NCI-H2227 treated with DMSO at 0.1 percent for 48 hours (cell line): ENCODE results near the gene ICE1.
"Not testable (repeated sequence)": the region's sequence is repeated elsewhere in the genome, so short reads cannot be mapped to it uniquely, and the experiment has no call there.

ENCODE experiments used
- DNase-seq: peaks from one replicate; lab custom pipeline; 2025; lab: John Stamatoyannopoulos, UW

The ICE1 gene

GRCh38 chr5:5398071-5398470, 24.4 kb upstream of the ICE1 start:
- no peak for DNase-seq

- no peak for DNase-seq
Measured at GRCh38 chr5:5401095-5401494, 21.4 kb upstream of the ICE1 start.

DNA sequence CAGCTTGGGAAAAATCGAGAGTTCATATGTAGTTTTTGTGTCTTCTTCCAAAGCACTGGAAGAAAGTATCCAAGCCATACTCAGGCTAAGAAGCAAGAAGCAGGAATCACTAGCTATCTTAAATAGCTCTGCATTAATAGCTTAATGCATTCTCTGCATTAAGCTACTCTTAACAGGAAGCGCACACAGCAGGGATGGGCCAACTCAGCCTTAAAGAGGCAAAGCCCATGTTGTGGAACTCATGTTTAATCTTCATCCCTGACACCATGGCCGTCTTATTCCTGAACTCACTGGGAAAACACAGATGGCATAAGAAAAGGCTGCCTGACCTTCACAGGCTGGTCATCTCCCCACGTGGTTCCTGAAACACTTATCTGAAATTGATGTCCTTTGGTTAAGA, 18.7 kb upstream of the ICE1 start:
- no peak for DNase-seq

GRCh38 chr5:5404381-5404780, 18.1 kb upstream of the ICE1 start:
- DNase-seq = no peak

DNA sequence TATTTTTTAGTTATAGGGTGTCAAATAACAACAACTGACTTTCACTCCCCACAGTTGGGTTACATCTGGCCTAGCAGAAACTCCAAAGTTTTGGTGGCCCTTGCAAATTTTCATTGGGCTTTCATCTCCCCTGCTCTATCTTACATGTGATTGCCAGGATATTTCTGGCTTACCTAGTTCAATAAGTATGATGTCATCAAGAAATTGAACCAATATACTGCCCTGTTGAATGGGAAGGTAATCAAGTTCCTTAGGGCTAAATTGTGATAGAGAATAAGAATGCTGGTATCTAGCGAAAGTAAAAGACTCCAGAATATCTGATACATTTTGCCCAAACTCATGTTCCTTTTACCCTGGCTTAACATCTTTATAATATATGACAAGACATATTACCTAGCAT, 17.0 kb upstream of the ICE1 start:
- no peak for DNase-seq

DNA sequence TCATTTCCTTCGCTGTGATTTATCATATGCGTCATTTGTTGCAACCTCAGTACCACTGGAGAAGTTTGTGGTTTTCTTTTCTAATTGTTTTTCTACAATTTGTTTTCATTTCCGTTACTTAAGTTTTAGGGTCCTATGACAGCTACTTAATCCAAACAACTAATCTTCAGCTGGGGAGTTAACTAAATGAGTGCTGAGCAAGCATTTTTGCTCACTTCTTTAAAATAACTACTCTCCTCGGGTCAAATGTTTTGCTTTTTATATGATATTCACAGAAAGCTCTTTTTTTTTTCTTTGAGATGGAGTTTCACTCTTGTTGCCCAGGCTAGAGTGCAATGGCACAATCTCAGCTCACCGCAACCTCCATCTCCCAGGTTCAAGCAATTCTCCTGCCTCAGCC, 14.6 kb upstream of the ICE1 start:
- no peak for DNase-seq

DNA sequence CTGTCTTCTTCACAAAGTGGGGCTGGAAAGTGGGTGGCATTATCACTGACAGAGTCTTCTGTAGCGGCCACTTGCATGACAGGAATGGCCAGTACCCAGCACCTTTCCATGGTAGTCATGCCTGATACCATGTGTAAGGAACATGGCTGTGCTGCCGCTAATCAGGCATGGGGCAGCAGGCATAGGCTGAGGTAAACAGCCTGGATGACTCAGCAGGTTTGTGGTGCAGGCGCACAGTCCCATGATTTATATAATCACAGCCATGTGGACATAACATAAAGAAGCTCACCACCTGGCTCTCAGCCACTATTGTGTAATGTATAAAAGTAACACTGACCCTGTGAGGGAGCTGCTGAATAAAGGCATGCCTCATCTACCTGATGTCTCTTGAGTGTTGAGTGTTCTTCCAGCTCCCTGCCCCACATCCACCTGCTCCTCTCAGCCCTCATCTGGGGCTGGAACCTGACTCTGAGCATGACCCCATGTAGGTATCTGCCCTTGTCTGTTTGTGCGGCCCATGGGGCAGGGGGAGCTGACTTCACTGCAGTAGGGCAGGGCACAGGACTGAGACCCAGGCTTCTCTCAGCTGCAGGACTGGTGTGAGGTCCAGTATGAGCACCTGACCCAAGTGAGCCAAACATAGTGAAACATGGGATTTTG, 13.2 kb upstream of the ICE1 start:
- no peak for DNase-seq

DNA sequence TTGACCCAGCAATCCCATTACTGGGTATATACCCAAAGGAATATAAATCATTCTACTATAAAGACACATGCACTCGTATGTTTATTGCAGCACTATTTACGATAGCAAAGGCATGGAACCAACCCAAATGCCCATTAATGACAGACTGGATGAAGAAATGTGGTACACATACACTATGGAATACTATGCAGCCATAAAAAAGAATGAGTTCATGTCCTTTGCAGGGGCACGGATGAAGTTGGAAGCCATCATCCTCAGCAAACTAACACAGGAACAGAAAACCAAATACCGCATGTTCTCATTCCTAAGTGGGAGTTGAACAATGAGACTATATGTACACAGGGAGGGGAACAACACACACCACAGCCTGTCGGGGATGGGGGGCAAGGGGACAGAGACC, 8.6 kb upstream of the ICE1 start:
- not testable (repeated sequence) for DNase-seq

- DNase-seq = no peak
Measured at GRCh38 chr5:5414999-5415398, 7.5 kb upstream of the ICE1 start.

GRCh38 chr5:5416733-5417132, 5.7 kb upstream of the ICE1 start:
- DNase-seq = no peak

DNA sequence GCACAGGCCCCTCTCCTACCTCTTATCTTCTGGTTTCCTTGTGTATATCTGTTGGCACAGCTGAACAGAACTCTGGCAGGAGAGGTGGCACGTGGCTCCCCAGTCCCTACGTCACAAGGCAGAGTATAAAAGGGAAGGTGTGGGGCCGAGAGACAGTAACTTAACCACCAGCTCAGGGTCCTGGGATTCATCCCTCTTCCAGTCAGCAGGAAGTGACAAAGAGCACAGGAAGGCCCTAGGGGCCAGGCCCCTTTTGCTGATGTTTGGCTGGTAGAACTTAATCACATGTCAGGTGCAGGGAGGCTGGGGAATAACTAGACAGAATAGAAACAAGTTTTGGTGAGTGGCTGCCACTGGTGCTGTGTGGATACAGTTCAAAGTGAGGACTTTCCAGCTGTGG, 4.5 kb upstream of the ICE1 start:
- no peak for DNase-seq

DNA sequence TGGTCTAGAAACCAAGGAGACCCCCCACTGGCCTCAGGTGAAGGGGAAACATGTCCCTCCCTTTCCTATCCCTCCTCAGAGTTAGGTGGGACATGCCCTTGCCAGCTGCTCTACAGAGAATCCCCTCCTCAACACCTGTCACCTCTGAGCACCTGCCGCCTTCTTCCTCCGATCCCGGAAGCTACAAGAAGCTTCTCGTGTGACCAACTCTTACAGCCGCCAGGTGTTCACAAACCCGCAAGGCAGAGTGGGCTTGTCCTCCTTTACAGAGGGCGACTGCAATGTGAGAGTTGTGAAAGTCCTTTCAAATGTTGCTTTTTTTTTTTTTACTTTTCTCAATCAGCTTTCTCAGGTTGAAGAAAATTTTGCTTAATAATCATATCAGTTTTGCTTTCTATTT, 3.7 kb upstream of the ICE1 start:
- no peak for DNase-seq

DNA sequence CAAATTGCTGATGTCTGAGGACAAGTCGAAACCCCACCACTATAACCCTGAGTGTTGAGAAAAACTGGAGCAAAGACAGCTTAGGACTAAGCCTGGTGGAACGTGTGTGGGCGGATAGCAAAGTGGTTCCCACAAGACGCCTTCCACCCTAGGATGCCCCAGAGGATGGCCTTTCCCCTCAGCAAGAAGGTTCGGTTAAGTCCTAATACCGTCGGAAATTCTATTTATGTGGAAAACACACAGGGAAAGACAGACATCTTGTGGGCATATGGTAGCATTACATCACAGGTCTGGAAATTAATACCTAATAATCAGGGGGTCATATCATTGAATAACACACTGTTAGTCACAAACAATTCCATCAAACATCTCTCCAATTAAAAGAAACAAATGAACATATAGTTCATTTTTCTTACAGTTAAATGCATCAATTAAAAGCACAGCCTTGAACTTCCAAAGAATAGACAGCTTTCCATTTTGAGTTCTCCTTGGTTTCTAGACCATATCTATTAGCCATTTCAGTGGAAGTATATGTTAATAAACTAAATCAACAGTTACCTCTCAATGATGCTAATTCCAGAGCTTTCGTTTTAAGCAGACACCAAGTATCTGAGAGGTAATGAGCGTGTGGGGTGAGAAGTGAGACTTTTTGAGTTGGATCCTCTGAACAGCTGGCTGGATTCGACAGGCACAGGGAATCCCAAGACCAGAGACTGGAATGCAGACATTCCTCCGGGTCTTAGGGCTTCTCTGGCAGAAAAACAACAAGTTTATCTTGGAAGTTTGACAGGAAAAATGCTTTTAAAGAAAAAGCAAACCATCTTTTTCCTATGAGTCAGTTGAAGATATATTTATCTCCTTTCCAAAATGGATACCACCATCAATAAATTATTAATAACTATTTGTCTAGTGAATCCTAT, 2.9 kb upstream of the ICE1 start:
- DNase-seq = peak; percentile 58

DNA sequence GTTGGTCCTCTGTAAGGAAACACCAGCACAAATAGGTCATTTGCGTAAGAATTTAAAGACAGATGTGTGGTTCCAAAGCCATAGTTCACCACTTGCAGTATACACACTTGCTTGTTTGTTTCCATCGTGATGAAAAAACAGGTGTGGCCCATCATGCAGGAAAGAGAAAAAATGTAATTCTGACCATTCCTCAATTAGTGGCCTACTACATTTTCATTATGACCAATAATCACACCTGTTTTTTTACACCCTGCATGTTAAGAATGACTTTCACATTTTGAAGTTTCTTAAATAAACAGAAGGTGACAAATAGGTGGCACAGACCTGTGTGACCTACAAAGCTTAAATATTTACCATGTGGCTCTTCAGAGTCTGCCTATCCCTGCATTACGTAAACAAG, 2.2 kb upstream of the ICE1 start:
- no peak for DNase-seq

GRCh38 chr5:5421149-5421960, 1.1 kb upstream of the ICE1 start:
- DNase-seq = peak; percentile 53

DNA sequence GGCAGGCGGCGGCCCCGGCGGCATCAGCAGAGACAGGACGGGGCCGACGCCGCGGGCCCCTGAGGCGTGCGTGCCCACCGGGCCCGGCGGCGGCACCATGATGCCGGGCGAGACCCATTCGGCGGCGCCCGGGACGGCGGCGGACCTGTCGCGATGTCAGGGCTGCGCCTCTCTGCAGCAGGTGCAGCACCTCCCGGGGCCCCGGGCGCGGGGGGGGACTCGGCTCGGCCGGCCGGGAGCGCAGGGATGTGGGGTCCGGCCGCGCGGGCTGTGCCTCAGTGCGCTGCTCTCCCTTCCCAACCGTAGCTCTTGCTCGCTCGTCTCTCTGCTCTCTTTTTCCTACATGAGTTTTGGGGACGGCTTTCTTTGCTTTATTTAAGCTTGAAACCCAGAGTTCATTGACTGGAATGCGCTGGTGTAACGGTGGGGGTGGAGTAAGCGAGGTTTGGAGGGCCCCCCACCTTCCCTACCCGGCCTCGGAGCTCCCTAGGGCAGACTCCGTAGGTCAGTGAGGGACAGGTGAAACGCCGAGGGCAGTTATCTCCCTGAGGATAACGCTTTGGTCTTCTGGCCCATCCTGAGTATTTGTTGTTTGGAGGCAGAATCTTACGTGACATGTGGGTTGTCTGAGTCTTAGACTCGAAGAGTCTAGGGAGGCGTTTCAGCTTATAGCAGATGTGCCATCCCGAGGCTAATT, 490 bp downstream of the ICE1 start:
- no peak for DNase-seq

- DNase-seq = no peak
Measured at GRCh38 chr5:5423586-5423985, 1.1 kb downstream of the ICE1 start.

GRCh38 chr5:5424736-5425135, 2.3 kb downstream of the ICE1 start:
- no peak for DNase-seq

- no peak for DNase-seq
Measured at GRCh38 chr5:5430136-5430535, 7.7 kb downstream of the ICE1 start.

- DNase-seq = no peak
Measured at GRCh38 chr5:5432020-5432707, 9.7 kb downstream of the ICE1 start.

DNA sequence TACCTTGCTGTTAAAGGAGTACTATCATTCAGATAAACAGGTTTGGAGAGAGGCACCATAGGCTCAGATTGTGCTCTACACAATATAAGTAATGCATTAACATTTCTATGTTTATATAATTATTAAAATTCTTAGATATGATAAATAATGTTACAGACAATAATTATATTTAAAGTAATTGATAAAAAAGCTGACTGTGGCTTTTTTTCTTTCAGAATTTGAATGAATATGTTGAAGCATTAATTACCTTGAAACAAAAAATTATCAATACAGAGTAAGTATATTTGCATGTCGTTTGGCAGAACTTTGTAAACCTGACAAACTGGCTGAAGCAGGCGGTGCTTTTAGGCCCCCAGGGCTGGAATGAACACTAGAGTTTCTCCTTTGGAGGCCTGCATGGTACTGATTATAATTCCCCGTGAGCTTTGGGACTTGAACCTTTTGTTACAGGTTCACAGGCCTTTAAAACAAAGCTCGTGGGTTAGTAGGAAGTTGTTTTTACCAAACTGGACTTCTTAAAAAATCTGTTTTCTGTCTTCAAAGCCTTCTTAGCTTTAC, 13.8 kb downstream of the ICE1 start:
- DNase-seq = no peak
